Left renal pelvis (tissue), 4 donors: Measurements from ENCODE around the gene TAF1B. TPM values are rescaled to one million over a fixed set of nuclear protein-coding genes. Genes with fewer than 3 reads are reported as not detected.
"Not testable (repeated sequence)": the region's sequence is repeated elsewhere in the genome, so short reads cannot be mapped to it uniquely, and the experiment has no call there.

ENCODE experiments used
- DNase-seq, 4 donors: peaks; one replicate each; pipeline ENCODE4 v3.0.0-alpha.2; 2013; ENCODE audit warnings: low read depth in 4 of 4, low spot score in 3 of 4
- polyA plus RNA-seq, 4 donors: library from polyadenylated mRNA; unstranded; fragments of 120-200 nt; gene quantifications; one replicate each; pipeline ENCODE4 v1.2.1, GENCODE V29; 2013; ENCODE audit not compliant: insufficient read length in 4 of 4

Gene TAF1B
- polyA plus RNA-seq, 4 donors: 21.8 to 31.4 (median 29.5) TPM

- no peak for DNase-seq
These were observed 17.1 kb upstream of the TAF1B start for GRCh38 chr2:9826208-9826607.

- DNase-seq: no peak
These were observed 12.4 kb upstream of the TAF1B start for GRCh38 chr2:9830685-9831410.

DNA sequence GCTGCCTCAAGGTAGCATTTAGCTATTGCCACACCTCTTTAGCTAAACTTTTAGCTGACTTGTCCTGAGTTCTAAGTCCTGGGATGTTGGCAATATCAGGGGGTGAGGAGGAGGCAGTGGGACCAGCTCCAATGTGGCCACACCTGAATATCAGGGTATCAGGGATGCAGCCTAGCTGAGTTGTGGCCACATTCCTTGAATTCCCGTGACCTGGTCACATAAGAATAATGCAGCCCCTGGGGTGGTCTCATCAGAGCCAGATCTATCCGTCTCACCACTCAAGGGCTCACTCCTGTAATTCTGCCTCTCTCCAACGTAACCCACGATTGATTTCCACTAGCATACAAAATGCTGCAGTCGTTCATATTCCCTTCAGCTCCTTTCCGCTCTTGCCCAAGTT, 11.6 kb upstream of the TAF1B start:
- DNase-seq: no peak

DNA sequence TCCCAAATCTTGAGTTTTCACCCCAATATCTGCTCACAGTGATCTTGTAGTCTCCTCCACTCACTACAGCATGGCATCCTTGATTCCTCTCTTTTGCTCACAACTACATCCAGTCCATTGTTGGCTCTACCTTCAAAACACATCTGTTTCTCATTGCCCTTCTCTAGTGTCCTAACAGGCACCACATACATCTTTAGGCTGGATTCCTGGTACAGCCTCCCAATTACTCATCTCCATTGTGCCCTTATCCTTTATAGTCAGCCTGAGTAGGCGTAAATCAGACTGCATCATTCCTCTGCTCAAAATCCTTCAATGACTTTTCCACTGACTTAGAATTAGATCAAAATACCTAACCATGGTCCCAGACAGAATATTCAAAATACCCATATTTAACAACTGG, 10.7 kb upstream of the TAF1B start:
- DNase-seq: no peak

DNA sequence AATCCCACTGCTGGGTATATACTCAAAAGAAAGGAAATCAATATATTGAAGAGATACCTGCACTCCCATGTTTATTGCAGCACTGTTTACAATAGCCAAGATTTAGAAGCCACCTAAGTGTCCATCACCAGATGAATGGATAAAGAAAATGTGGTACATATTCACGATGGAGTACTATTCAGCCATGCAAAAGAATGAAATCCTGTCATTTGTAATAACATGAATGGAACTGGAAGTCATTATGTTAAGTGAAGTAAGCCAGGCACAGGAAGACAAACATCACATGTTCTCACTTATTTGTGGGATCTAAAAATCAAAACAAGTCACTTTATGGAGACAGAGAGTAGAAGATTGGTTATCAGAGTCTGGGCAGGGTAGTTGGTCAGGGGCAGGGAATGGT, 8.2 kb upstream of the TAF1B start:
- DNase-seq: not testable (repeated sequence)

GRCh38 chr2:9836074-9836473, 7.2 kb upstream of the TAF1B start:
- no peak for DNase-seq

GRCh38 chr2:9836517-9836916, 6.8 kb upstream of the TAF1B start:
- DNase-seq: no peak

DNA sequence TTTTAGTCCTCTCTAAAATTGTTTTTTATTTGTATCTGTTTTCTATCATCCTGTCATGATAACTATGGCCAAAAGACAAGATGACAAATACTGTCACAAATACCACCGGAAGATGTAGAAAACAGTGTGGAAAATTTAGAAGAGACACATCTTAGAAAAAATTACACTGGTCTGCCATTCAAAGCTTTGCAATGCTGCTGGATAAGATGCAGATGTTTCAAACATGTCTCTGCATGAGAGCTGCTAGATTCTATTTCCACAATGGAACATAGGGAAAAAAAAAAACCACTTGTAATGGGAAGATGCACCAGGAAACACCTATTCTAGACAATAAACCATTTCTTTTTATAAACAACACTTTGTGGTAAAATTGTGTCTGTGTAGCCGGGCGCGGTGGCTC, 5.8 kb upstream of the TAF1B start:
- no peak for DNase-seq

GRCh38 chr2:9838391-9838790, 4.9 kb upstream of the TAF1B start:
- DNase-seq: no peak

GRCh38 chr2:9842487-9843228, 616 bp upstream of the TAF1B start:
- no peak for DNase-seq

DNA sequence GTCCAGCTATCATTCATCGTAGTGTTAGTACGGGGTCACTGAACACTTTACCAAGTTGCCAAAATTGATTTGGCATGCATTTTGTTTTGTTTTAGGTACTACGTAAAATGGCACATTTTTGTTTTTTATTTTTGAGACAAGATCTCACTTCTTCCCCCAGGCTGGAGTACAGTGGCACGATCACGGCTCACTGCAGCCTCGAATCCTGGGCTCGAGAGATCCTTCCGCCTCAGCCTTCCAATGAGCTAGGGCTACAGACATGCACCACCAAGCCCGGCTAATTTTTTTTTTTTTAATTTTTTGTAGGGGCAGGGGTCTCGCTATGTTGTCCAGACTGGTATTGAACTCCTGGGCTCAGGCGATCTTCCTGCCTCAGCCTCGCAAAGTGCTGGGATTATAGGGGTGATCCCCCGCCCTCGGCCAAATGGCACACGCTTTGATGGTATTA, 786 bp downstream of the TAF1B start:
- DNase-seq: no peak

DNA sequence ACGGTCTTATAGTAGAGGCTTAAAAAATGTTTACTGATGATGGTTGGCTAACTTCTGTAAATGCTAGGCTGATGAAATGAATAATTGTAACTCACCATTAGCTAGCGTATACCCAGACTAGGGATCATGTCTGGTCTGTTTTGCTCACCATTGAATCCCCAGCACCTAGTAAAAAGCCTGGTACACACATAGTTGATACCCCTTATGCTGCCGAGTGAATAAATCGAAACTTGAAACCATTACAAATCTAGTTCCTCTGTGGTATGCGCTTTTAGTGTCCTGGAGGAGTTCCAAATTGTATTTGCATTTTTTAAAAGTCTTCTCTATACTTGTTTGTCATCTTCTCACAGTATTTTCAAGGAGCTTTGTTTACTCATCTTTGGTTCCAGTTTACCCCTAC, 1.3 kb downstream of the TAF1B start:
- no peak for DNase-seq

GRCh38 chr2:9846554-9846953, 3.3 kb downstream of the TAF1B start:
- no peak for DNase-seq

DNA sequence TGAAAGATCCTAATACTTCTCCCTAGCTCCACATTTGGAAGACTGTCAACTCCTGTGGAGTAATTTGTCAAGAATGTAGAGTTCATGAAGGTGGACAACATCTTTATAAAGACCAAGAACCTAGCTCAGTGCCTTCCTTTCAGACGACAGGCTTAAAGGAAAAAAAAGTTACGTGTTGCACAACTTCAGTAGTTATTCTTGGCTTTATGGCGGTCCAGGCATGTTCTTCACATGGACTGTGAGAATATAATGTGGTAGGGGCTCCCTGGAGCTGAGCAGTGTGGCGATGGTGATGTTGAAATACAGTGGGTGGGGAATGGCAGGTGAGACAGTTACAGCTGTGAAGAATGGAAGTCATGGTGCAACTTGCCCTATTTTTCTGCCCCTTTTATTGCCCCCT, 3.9 kb downstream of the TAF1B start:
- no peak for DNase-seq

DNA sequence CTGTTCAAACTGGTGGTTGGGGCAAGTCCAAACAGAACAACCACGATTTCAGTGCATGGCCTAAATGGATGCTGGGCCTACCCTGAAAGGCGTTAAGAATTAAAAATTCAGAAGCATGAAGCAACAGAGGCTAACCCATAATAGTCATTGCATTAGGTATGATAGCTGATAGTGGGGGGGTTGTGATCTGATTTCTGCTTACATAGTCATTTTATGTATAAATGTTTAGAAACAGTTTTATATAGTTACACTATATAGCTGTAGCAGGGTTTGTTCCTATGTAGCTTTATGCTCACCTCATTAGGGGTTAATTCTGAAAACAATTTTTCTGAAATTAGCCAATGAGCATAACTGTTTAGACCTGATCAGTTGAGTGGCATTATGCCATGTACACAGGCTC, 9.6 kb downstream of the TAF1B start:
- no peak for DNase-seq

DNA sequence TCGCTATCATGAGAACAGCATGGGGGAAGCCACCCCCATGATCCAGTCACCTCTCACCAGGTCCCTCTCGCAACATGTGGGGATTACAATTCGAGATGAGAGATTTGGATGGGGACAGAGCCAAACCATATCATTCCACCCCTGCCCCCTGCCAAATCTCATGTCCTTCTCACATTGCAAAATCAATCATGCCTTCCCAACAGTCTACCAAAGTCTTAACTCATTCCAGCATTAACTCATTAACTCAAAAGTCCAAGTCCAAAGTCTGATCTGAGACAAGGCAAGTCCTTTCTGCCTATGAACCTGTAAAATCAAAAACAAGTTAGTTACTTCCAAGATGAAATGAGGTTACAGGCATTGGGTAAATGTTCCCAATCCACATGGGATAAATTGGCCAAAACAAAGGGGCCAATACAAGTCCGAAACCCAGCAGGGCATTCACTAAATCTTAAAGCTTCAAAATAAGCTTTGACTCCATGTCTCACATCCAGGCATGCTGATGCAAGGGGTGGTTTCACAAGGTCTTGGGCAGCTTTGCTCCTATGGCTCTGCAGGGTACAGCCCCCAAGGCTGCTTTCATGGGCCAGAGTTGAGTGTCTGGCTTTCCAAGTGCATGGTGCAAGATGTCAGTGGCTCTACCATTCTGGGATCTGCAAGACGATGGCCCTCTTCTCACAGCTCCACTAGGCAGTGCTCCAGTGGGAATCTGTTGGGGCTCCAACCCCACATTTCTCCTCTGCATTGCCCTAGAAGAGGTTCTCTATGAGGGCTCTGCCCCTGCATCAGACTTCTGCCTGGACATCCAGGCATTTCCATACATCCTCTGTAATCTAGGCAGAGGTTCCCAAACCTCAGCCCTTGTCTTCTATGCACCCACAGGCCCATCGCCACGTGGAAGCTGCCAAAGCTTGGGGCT, 14.8 kb downstream of the TAF1B start:
- no peak for DNase-seq

DNA sequence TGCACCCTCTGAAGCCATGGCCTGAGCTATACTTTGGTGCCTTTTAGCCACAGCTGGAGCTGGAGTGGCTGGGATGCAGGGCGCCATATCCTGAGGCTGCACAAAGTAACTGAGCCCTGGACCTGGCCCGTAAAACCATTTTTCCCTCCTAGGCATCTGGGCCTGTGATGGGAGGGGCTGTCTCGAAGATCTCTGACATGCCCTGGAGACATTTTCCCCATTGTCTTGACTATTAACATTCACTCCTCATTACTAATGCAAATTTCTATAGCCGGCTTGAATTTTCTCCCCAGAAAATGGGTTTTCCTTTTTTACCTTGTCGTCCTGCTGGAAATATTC, 15.4 kb downstream of the TAF1B start:
- no peak for DNase-seq

DNA sequence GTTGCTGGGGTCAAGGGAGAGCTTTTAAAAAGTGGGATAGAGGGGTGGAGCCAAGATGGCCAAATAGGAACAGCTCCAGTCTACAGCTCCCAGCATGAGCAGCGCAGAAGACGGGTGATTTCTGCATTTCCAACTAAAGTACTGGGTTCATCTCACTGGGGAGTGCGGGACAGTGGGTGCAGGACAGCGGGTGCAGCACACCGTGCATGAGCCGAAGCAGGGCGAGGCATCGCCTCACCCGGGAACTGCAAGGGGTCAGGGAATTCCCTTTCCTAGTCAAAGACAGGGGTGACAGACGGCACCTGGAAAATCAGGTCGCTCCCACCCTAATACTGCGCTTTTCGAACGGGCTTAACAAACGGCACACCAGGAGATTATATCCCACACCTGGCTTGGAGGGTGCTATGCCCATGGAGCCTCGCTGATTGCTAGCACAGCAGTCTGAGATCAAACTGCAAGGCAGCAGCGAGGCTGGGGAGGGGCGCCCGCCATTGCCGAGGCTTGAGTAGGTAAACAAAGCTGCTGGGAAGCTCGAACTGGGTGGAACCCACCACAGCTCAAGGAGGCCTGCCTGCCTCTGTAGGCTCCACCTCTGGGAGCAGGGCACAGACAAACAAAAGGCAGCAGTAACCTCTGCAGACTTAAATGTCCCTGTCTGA, 17.8 kb downstream of the TAF1B start:
- DNase-seq: not testable (repeated sequence)

- DNase-seq: no peak
These were observed 24.6 kb downstream of the TAF1B start for GRCh38 chr2:9867881-9868280.

- no peak for DNase-seq
These were observed 30.1 kb downstream of the TAF1B start for GRCh38 chr2:9873337-9873736.

GRCh38 chr2:9877026-9877425, 33.8 kb downstream of the TAF1B start:
- DNase-seq: no peak
